Karpas-422 (cell line): Measurements from ENCODE around the gene RAP2A. TPM values are rescaled to one million over a fixed set of nuclear protein-coding genes. Genes with fewer than 3 reads are reported as not detected.

Experiments used
- DNase-seq: peaks from one replicate; pipeline ENCODE4 v3.0.0-alpha.2; 2015
- H2AFZ ChIP-seq: fragments of 200-600 bp; sonication (generic); 2 replicates; pipeline ENCODE4 v1.6.1; 2014; ENCODE audit warnings: antibody characterized with exemption, low read length, mixed read lengths
- H3K27ac ChIP-seq: fragments of 200-600 bp; sonication (generic); 2 replicates; pipeline ENCODE4 v1.5.1; 2014; ENCODE audit warnings: mild to moderate bottlenecking, low read length, moderate library complexity
- H3K27me3 ChIP-seq: fragments of 200-600 bp; sonication (generic); 2 replicates; pipeline ENCODE4 v1.6.1; 2014; ENCODE audit warnings: low read length, mixed read lengths
- H3K36me3 ChIP-seq: fragments of 200-600 bp; sonication (generic); 2 replicates; pipeline ENCODE4 v1.6.1; 2014; ENCODE audit warnings: low read length, mixed read lengths; ENCODE audit not compliant: insufficient read depth
- H3K4me1 ChIP-seq: fragments of 200-600 bp; sonication (generic); 2 replicates; pipeline ENCODE4 v1.6.1; 2014; ENCODE audit warnings: mild to moderate bottlenecking, low read length, mixed read lengths
- H3K4me2 ChIP-seq: fragments of 200-600 bp; sonication (generic); 2 replicates; pipeline ENCODE4 v1.6.1; 2014; ENCODE audit warnings: low read length, low read depth, mild to moderate bottlenecking; ENCODE audit not compliant: poor library complexity, severe bottlenecking
- H3K4me3 ChIP-seq: fragments of 200-600 bp; sonication (generic); 2 replicates; pipeline ENCODE4 v1.5.1; 2014; ENCODE audit warnings: mild to moderate bottlenecking, antibody characterized with exemption, low read length, mixed read lengths
- H3K79me2 ChIP-seq: fragments of 200-600 bp; sonication (generic); 2 replicates; pipeline ENCODE4 v1.6.1; 2014; ENCODE audit warnings: mild to moderate bottlenecking, low read length, mixed read lengths
- H3K9ac ChIP-seq: fragments of 200-600 bp; sonication (generic); 2 replicates; pipeline ENCODE4 v1.6.0; 2014; ENCODE audit warnings: low read length
- H3K9me2 ChIP-seq: fragments of 200-600 bp; sonication (generic), shearing (Covaris generic); replicated peaks from 2 replicates; pipeline ENCODE4 v1.6.0; 2014; ENCODE audit warnings: mild to moderate bottlenecking, low read length, moderate library complexity; ENCODE audit not compliant: insufficient read depth
- H3K9me3 ChIP-seq: fragments of 300-700, 200-600 bp; sonication (generic); 2 replicates; pipeline ENCODE4 v1.6.1; 2014; ENCODE audit warnings: low read length, mixed read lengths
- H4K20me1 ChIP-seq: fragments of 200-600 bp; sonication (generic); 2 replicates; pipeline ENCODE4 v1.6.1; 2014; ENCODE audit warnings: mild to moderate bottlenecking, antibody characterized with exemption, low read length, low read depth; ENCODE audit not compliant: insufficient read depth
- total RNA-seq: library from RNA; depleted of rRNA; stranded (reverse); fragments of >200 nt; shearing (Covaris generic); gene quantifications from 2 replicates; pipeline ENCODE4 v1.2.3, GENCODE V29; 2014; ENCODE audit warnings: low replicate concordance

Gene RAP2A
- total RNA-seq, 1 experiment from 2014 or later: 47.9 TPM

DNA sequence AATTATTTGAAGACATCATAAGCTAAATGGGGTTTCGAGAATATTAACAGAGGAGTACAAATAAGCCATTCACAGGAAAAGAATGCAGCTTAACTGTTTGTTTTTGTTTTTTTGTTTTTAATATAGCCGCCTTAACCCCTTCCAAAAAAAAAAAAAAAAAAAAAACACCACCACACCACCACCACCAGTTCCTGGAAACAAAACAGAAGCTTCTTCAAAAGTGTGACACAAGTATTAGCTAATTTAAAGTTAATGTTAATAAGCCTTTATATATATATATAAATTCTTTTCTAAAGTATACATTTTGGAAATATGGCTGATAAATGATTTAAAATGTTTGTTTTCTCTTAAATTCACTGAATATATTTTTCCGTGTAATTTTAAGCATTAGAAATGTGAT is 1.4 kb downstream of the RAP2A start:
- Histone ChIP-seq H3K9me3 (no peaks in the 10 kb centered on the region), H3K9ac (peak overlapping the region; percentile 80), H3K4me3 (peak overlapping the region; percentile 75), H3K9me2 (no peaks in the 10 kb centered on the region), H2AFZ (no peak overlapping the region), H3K27ac (0 out of 2 replicates have a peak overlapping the region, but pooled peaks have one; percentile 38), H3K36me3 (peaks cover 22% of the 10 kb centered on the region), H3K27me3 (no peaks in the 10 kb centered on the region), H3K4me2 (peak overlapping the region; percentile 80), H3K4me1 (peaks cover 52% of the 10 kb centered on the region), H4K20me1 (0 out of 2 replicates have a peak, but pooled peaks cover 3% of the 10 kb centered on the region), H3K79me2 (peaks cover 56% of the 10 kb centered on the region)
- peak; percentile 53 for DNase-seq

DNA sequence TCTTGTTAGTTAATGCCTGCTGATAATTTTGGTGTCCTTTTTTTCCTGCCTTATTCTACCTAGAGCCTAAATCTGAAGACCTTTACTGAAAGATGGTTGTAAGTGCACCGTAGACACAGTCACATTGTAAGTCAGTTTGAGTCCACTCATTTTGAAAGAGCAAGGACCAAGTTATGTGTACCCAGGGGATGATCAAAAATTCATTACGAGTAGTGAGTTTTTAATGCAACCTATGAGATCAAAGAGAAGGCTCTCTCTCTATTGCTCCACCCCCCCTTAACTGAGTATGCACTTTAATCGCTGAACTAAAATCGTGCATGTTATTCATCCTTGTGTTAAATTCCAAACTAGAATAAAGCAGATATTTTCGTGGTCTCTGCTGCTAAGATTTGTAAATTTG is 1.8 kb downstream of the RAP2A start:
- H3K79me2 ChIP-seq: peaks cover 60% of the 10 kb centered on the region
- peak overlapping the region; percentile 80 for H3K9ac ChIP-seq
- peaks cover 22% of the 10 kb centered on the region for H3K36me3 ChIP-seq
- H4K20me1 ChIP-seq: 0 out of 2 replicates have a peak, but pooled peaks cover 3% of the 10 kb centered on the region
- no peak overlapping the region for H2AFZ ChIP-seq
- peak; percentile 65 for DNase-seq
- H3K9me2 ChIP-seq: no peaks in the 10 kb centered on the region
- peak overlapping the region; percentile 75 for H3K4me3 ChIP-seq
- H3K4me1 ChIP-seq: peaks cover 52% of the 10 kb centered on the region
- H3K9me3 ChIP-seq: no peaks in the 10 kb centered on the region
- H3K4me2 ChIP-seq: peak overlapping the region; percentile 80
- H3K27ac ChIP-seq: no peak overlapping the region
- no peaks in the 10 kb centered on the region for H3K27me3 ChIP-seq

GRCh38 chr13:97436845-97437244 is 2.9 kb downstream of the RAP2A start:
- 0 out of 2 replicates have a peak overlapping the region, but pooled peaks have one; percentile 75 for H3K4me3 ChIP-seq
- no peaks in the 10 kb centered on the region for H3K9me2 ChIP-seq
- no peak overlapping the region for H2AFZ ChIP-seq
- H3K4me1 ChIP-seq: peaks cover 45% of the 10 kb centered on the region
- DNase-seq: no peak
- H4K20me1 ChIP-seq: 0 out of 2 replicates have a peak, but pooled peaks cover 3% of the 10 kb centered on the region
- no peak overlapping the region for H3K9ac ChIP-seq
- H3K36me3 ChIP-seq: peaks cover 22% of the 10 kb centered on the region
- H3K4me2 ChIP-seq: peak overlapping the region; percentile 80
- H3K27me3 ChIP-seq: no peaks in the 10 kb centered on the region
- H3K27ac ChIP-seq: no peak overlapping the region
- peaks cover 69% of the 10 kb centered on the region for H3K79me2 ChIP-seq
- no peaks in the 10 kb centered on the region for H3K9me3 ChIP-seq

DNA sequence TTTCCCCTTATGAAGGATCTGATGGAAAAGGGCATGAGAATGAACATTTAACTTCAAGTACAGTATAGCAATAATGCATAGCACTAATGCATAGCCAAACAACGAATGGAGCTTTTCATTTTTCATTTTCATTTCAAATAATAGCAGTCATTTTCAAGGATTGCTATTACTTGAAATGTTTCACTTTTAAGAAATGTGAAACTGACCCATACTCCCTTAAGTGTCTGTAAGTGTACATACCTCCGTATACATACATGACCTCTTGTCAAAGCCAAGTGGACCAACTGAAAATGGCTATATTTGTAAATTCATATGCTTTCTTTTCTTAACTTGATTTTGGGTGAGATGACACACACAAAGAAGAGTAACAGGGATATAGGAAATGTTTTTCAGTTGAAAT is 3.8 kb downstream of the RAP2A start:
- Histone ChIP-seq H3K27ac (no peak overlapping the region), H3K9me2 (no peaks in the 10 kb centered on the region), H3K9me3 (no peaks in the 10 kb centered on the region), H3K79me2 (peaks cover 75% of the 10 kb centered on the region), H3K4me2 (peak overlapping the region; percentile 80), H3K4me3 (no peak overlapping the region), H2AFZ (no peak overlapping the region), H3K27me3 (no peaks in the 10 kb centered on the region), H3K9ac (no peak overlapping the region), H3K36me3 (peaks cover 24% of the 10 kb centered on the region), H4K20me1 (0 out of 2 replicates have a peak, but pooled peaks cover 3% of the 10 kb centered on the region), H3K4me1 (peaks cover 36% of the 10 kb centered on the region)
- no peak for DNase-seq

DNA sequence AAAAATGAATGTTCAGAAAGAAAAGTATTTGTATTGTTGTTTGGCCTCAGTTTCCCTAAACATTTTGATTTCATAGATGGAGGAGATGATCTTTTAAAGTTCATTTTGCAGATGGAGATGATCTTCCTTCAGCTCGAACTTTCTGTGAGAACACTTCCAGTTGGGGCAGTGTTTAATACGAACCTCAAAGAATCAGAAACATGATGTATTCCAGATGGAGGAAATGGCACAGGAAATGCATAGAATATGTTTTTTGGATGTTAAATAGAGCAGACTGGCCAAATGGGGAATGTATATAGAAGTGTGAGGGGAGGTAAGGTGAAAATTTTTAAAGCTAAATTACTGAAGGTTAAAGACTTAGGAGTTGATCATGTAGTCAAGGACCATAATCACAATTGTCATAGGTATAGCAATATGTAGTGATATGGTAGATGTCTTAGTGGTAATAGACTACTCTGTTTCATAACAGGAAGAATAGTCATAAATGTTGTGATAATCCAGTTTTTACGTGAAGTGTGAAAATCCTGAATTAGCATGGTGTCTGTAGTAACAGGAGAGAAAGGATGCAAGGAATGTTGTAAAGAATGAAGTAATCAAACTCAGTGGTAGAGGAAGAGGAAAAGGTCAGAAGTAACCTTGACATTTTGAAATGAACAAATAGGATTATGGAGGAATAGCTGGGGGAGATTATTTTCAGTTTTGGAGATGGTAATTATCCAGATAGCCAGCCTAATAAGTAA is 5.1 kb downstream of the RAP2A start:
- no peak overlapping the region for H2AFZ ChIP-seq
- H3K36me3 ChIP-seq: peaks cover 35% of the 10 kb centered on the region
- DNase-seq: no peak
- H3K4me1 ChIP-seq: peaks cover 39% of the 10 kb centered on the region
- H4K20me1 ChIP-seq: 0 out of 2 replicates have a peak, but pooled peaks cover 3% of the 10 kb centered on the region
- H3K9ac ChIP-seq: no peak overlapping the region
- no peak overlapping the region for H3K4me3 ChIP-seq
- no peaks in the 10 kb centered on the region for H3K27me3 ChIP-seq
- H3K9me2 ChIP-seq: no peaks in the 10 kb centered on the region
- H3K4me2 ChIP-seq: no peak overlapping the region
- no peaks in the 10 kb centered on the region for H3K9me3 ChIP-seq
- H3K27ac ChIP-seq: no peak overlapping the region
- H3K79me2 ChIP-seq: peaks cover 88% of the 10 kb centered on the region

GRCh38 chr13:97440598-97441170 is 6.7 kb downstream of the RAP2A start:
- Histone ChIP-seq H3K36me3 (peaks cover 48% of the 10 kb centered on the region), H3K9me3 (no peaks in the 10 kb centered on the region), H3K27ac (no peak overlapping the region), H3K79me2 (peaks cover 91% of the 10 kb centered on the region), H3K4me2 (no peak overlapping the region), H3K4me3 (no peak overlapping the region), H3K9me2 (no peaks in the 10 kb centered on the region), H3K9ac (no peak overlapping the region), H3K27me3 (no peaks in the 10 kb centered on the region), H3K4me1 (peaks cover 42% of the 10 kb centered on the region), H4K20me1 (0 out of 2 replicates have a peak, but pooled peaks cover 3% of the 10 kb centered on the region), H2AFZ (no peak overlapping the region)
- no peak for DNase-seq

DNA sequence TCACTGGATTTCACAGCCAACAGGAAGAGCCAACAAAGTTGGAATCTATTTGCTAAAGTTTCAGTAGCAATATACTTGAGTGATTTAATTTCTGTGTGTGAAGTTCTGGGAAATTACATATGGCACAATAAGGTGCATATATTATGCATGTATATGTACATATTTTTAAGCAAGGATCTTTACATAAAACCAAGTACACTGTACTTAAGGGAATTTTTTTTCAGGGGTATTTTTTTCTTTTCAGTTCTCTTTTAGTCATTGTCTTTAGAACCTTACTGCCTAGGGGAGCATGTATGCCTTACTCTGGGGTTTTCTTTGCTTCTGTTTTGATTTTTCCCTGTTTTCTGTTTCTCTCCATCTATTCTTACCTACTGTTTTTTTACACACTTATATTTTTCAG is 7.4 kb downstream of the RAP2A start:
- H3K79me2 ChIP-seq: peaks cover 91% of the 10 kb centered on the region
- no peak for DNase-seq
- no peaks in the 10 kb centered on the region for H3K9me2 ChIP-seq
- H3K4me1 ChIP-seq: peaks cover 35% of the 10 kb centered on the region
- no peak overlapping the region for H3K27ac ChIP-seq
- H2AFZ ChIP-seq: no peak overlapping the region
- H3K27me3 ChIP-seq: no peaks in the 10 kb centered on the region
- H3K9me3 ChIP-seq: no peaks in the 10 kb centered on the region
- H3K4me2 ChIP-seq: no peak overlapping the region
- H3K4me3 ChIP-seq: no peak overlapping the region
- no peaks in the 10 kb centered on the region for H4K20me1 ChIP-seq
- H3K9ac ChIP-seq: no peak overlapping the region
- peaks cover 52% of the 10 kb centered on the region for H3K36me3 ChIP-seq

GRCh38 chr13:97445522-97446187 is 11.7 kb downstream of the RAP2A start:
- peaks cover 43% of the 10 kb centered on the region for H3K36me3 ChIP-seq

More at GRCh38 chr13:97445522-97446187, 11.7 kb downstream of the RAP2A start:
- no peak overlapping the region for H3K4me2 ChIP-seq
- no peaks in the 10 kb centered on the region for H4K20me1 ChIP-seq
- H3K4me1 ChIP-seq: peaks cover 8% of the 10 kb centered on the region
- H2AFZ ChIP-seq: no peak overlapping the region
- H3K79me2 ChIP-seq: peaks cover 96% of the 10 kb centered on the region
- no peak overlapping the region for H3K4me3 ChIP-seq
- no peak overlapping the region for H3K9ac ChIP-seq
- no peaks in the 10 kb centered on the region for H3K9me2 ChIP-seq
- DNase-seq: no peak
- H3K27ac ChIP-seq: no peak overlapping the region
- H3K9me3 ChIP-seq: no peaks in the 10 kb centered on the region
- no peaks in the 10 kb centered on the region for H3K27me3 ChIP-seq
